ENCODE measurements around the gene DDAH2. TPM values are rescaled to one million over a fixed set of nuclear protein-coding genes. Genes with fewer than 3 reads are reported as not detected.
A peak's percentile ranks its signal among the peaks of the same experiment; 100 is the strongest.

DDAH2 gene
- total and polyA plus RNA-seq, 10 of the 15 experiments (the other 5 are each of a cell fraction or from before 2014, with no cell fraction given): 0.35 to 9.9 (median 6.2) TPM

DNA sequence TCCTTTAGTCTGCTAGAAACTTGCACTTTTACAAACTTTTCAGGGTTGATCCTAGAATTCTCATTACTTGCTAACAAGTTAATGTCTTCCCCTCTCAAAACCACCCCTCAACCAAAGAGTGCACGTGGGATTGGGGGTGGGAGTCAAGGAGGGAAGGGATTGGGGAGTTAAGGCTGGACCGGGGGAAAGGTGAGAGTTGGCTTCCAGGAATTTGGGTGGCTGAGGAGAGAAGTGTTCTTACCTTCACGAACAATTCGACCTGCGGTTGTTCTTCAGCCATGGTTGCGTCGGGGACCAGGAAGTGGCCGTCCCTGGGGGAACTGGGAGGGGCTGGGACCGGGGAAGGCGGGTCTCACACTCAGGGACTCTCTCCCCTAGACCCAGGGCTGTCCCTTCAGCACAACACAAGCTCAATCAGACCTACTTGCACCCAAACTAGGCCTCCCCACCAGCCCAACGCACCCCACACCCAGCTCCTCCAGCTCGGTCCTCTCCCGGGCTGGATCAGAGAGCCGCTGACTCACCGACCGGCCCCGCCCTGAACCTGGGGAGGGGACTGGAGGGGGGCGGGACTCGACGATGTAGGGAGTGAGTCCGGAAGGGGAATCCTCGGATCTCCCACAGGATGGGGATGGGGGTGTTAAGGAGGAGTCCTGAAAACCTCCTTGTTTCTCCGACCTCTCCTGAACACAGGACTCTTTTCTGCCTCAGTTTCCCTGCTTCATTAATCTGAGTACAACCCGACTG, 7.1 kb upstream of the DDAH2 start, which contains the start of gene CLIC1 (continued):
- TF ChIP-seq CHD4 (IDR thresholded peaks at IDR 0.05) (no peak), MYC (IDR thresholded peaks at IDR 0.05; ENCODE audit: insufficient read depth, insufficient read length, insufficient replicate concordance, low read length, severe bottlenecking) (no peak), PBX3 (IDR thresholded peaks at IDR 0.05; ENCODE audit: insufficient replicate concordance, low read depth, low read length) (no peak), ELK1 (IDR thresholded peaks at IDR 0.05; ENCODE audit: low read depth, low read length) (0 out of 2 replicates have a peak, but pooled peaks have one; percentile 34), ATF7 (IDR thresholded peaks at IDR 0.05; ENCODE audit: low read depth) (peak; percentile 37; the same call in 1 of the 2 replicates), FOS (IDR thresholded peaks at IDR 0.05; ENCODE audit: borderline replicate concordance, extremely low read depth, insufficient read length) (no peak), SPI1 (IDR thresholded peaks at IDR 0.05; ENCODE audit: borderline replicate concordance, insufficient read depth, low read depth, low read length) (peak; percentile 68), NBN (IDR thresholded peaks at IDR 0.05) (peak; percentile 47; the same call in 1 of the 2 replicates), CREB1 (IDR thresholded peaks at IDR 0.05; ENCODE audit: low read depth) (no peak), HDGF (IDR thresholded peaks at IDR 0.05) (peak; percentile 18; the same call in 1 of the 2 replicates), CEBPB (IDR thresholded peaks at IDR 0.05; ENCODE audit: borderline replicate concordance in 1 of 2, low read depth in 2 of 2, low read length in 2 of 2) (no peak), CHD2 (IDR thresholded peaks at IDR 0.05; ENCODE audit: borderline replicate concordance, low read depth, low read length) (peak; percentile 38; the same call in 1 of the 2 replicates), TARDBP (IDR thresholded peaks at IDR 0.05; ENCODE audit: borderline replicate concordance) (no peak), RCOR1 (conservative IDR thresholded peaks at IDR 0.05; ENCODE audit: low read depth, low read length) (no peak), REST (IDR thresholded peaks at IDR 0.05; ENCODE audit: low read depth, low read length) (0 out of 2 replicates have a peak, but pooled peaks have one; percentile 34), TCF7 (IDR thresholded peaks at IDR 0.05; ENCODE audit: borderline replicate concordance) (no peak), TCF12 (IDR thresholded peaks at IDR 0.05; ENCODE audit: low read depth, low read length) (no peak), ZZZ3 (IDR thresholded peaks at IDR 0.05; ENCODE audit: control insufficient read depth, insufficient read length, low read depth) (no peak), EZH2 (IDR thresholded peaks at IDR 0.05; ENCODE audit: borderline replicate concordance, control insufficient read depth, low read depth, low read length) (no peak), SUZ12 (IDR thresholded peaks at IDR 0.05; ENCODE audit: unreplicated experiment) (no peak), HDAC6 (IDR thresholded peaks at IDR 0.05; ENCODE audit: unreplicated experiment) (no peak), POLR2A (IDR thresholded peaks at IDR 0.05; ENCODE audit: low read depth, low read length) (peak; percentile 90), SMAD1 (IDR thresholded peaks at IDR 0.05; ENCODE audit: low read depth, partially characterized antibody) (peak; percentile 35)
- TF ChIP-seq, protein P1, sequence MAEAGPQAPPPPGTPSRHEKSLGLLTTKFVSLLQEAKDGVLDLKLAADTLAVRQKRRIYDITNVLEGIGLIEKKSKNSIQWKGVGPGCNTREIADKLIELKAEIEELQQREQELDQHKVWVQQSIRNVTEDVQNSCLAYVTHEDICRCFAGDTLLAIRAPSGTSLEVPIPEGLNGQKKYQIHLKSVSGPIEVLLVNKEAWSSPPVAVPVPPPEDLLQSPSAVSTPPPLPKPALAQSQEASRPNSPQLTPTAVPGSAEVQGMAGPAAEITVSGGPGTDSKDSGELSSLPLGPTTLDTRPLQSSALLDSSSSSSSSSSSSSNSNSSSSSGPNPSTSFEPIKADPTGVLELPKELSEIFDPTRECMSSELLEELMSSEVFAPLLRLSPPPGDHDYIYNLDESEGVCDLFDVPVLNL (IDR thresholded peaks at IDR 0.05; ENCODE audit: low read depth, low read length): no peak
